NCI-H1436 (cell line): ENCODE measurements around the gene IGFBP1.
"Not testable (repeated sequence)": the region's sequence is repeated elsewhere in the genome, so short reads cannot be mapped to it uniquely, and the experiment has no call there.

Experiments
- DNase-seq: peaks from one replicate; lab custom pipeline; 2025; lab: John Stamatoyannopoulos, UW

Gene IGFBP1

DNA sequence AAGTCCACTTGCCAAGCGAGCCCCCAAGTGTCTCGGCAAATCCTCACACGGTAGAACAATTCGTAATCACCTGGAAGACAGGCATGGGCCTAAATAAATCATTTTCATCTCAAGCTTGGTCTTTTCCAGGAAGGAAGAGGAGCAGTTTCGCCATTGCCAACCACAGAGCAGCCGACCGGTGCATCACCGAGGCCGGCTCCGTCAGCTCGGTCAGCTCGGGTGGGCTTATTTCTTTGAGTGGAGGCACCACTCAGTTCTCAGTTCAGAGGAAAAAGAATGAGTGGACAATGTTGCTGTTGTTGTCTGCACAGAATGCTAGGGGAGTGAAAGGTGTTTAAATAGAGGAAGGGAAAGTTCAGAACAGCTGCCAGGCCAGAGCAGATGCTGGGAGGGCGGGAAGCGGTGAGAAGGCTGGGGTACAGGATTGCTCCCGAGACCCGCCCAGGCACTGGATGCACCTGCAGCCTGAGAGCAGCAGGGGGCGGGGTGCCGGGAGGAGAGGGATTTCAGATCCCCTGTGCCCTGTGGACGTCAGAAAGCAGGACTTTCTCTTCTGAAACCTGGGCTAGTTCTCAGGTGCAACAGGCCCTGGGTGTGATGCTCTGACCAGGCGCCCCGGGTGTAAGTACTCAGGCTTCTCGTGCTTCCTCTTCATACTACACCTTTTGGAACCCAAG, 50.5 kb downstream of the IGFBP1 start:
- DNase-seq: no peak

DNA sequence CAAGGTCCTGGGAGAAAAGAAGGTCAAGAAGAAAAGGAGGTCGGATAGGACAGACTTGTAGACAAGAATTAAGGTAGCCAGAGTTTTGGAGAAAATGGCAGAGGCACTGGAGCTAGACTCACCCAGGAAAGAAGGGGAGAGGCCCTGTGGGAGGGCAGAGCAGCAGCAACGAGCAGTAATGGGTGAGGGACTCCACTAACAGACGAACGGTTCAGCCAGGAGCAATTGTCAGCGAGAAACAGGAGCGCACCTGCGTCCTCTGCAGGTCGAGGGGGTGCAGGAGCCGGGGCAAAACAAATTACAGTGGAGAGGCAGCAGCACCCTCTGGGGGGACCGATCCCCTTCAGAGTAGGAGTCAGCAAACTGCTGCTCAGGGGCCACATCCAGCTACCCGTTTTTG, 51.3 kb downstream of the IGFBP1 start:
- DNase-seq: no peak

DNA sequence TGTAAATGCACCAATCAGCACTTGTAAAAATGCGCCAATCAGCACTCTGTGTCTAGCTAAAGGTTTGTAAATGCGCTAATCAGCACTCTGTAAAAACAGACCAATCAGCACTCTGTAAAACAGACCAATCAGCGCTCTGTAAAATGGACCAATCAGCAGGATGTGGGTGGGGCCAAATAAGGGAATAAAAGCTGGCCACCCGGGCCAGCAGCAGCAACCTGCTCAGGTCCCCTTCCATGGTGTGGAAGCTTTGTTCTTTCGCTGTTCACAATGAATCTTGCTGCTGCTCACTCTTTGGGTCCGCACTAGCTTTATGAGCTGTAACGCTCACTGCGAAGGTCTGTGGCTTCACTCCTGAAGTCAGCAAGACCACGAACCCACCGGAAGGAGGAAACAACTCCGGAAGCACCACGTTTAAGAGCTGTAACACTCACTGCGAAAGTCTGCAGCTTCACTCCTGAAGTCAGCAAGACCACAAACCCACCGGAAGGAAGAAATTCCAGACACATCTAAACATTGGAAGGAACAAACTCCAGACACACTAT, 52.0 kb downstream of the IGFBP1 start:
- not testable (repeated sequence) for DNase-seq

DNA sequence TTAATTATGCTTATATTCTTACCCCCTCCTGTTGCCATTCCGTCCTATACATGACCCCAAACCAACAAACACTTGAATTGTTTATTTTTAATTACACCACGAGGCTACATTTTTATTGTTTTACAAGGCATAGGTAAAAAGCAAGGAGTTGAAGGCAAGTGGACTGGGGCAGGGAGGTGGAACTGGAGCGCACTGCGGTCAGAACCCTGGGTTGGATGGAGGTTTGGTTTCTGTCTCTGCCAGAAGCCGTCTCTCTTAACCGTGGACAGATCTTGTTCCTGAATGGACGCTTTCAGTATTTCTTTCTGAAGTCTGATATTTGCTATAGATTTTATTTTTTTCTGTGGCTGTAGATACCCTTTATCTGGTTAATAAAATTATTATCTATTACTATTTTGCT, 52.7 kb downstream of the IGFBP1 start:
- no peak for DNase-seq
